ENCODE data around the gene MRTFA. TPM values are rescaled to one million over a fixed set of nuclear protein-coding genes. Genes with fewer than 3 reads are reported as not detected.

Gene MRTFA
- total RNA-seq, 1 donor from 2014 or later, result 52.8 TPM

DNA sequence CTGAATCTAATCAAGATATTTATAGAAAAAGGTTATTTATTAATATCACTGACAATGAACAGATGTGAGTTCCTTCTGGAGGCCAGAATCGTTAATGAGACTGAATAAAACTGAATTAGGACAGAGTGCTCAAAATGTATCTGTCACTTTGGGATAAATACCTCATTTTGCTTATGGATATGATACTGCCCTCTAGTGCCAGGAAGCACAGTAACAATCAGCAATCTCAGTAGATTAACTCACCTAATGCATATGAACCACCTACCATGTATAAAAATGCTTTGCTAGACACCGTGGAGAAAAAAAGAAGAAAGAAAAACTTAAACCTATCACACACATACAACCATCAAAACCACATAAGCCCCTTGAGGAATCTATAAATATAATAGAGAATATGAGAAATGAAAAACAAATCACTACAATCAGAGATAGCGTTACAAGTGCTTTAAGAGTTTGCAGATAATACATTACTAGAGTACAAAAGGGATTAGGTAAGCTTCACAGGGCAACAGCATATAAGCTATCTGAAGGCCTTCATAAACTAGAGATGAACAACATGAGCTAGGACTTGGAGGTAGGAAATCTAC is 148.8 kb downstream of the MRTFA start:
- no peak for DNase-seq (ENCODE audit: low read depth, low spot score)
- Mint-ChIP-seq H3K4me3 (no peak overlapping the region), H3K36me3 (ENCODE audit: low read depth) (no peaks in the 10 kb centered on the region), H3K27me3 (ENCODE audit: low read depth) (no peaks in the 10 kb centered on the region), H3K4me1 (peaks cover 14% of the 10 kb centered on the region), H3K9me3 (no peaks in the 10 kb centered on the region), H3K27ac (ENCODE audit: unreplicated experiment) (no peak overlapping the region)
- TF ChIP-seq, protein P1, sequence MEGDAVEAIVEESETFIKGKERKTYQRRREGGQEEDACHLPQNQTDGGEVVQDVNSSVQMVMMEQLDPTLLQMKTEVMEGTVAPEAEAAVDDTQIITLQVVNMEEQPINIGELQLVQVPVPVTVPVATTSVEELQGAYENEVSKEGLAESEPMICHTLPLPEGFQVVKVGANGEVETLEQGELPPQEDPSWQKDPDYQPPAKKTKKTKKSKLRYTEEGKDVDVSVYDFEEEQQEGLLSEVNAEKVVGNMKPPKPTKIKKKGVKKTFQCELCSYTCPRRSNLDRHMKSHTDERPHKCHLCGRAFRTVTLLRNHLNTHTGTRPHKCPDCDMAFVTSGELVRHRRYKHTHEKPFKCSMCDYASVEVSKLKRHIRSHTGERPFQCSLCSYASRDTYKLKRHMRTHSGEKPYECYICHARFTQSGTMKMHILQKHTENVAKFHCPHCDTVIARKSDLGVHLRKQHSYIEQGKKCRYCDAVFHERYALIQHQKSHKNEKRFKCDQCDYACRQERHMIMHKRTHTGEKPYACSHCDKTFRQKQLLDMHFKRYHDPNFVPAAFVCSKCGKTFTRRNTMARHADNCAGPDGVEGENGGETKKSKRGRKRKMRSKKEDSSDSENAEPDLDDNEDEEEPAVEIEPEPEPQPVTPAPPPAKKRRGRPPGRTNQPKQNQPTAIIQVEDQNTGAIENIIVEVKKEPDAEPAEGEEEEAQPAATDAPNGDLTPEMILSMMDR (conservative IDR thresholded peaks at IDR 0.05), result peak; percentile 77

DNA sequence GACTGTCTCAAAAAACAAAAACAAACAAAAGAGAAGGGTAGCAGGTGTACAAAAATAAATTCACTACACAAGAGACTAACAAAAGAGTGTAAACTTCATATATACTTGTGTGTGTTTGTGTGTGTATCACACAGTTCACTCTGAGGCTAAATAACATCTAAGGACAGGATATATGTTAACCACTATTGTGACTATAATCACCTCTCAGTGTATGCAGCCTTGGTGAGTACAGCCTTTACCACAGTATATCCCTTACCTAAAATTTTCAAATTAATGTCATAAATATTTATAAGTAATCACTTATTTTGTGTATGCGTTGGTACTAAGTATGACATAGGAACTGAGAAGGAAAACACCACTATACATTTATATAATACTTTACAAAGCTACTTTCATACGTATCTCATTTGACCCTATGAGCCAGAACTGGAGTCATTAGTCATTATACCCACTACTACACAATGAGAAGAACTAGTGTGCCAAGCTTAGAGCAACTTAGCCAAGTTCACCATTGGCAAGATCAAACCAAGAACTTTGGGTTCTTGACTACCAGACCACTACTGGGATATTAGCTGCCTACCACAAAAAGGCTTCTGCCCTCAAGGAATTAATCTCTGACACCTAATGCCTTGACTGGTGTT is 149.4 kb downstream of the MRTFA start:
- Mint-ChIP-seq H3K27ac (ENCODE audit: unreplicated experiment) (no peak overlapping the region), H3K9me3 (no peaks in the 10 kb centered on the region), H3K4me1 (peaks cover 9% of the 10 kb centered on the region), H3K4me3 (no peak overlapping the region), H3K36me3 (ENCODE audit: low read depth) (no peaks in the 10 kb centered on the region), H3K27me3 (ENCODE audit: low read depth) (no peaks in the 10 kb centered on the region)
- DNase-seq (ENCODE audit: low read depth, low spot score), result no peak
- TF ChIP-seq, protein P1 (conservative IDR thresholded peaks at IDR 0.05), result no peak

DNA sequence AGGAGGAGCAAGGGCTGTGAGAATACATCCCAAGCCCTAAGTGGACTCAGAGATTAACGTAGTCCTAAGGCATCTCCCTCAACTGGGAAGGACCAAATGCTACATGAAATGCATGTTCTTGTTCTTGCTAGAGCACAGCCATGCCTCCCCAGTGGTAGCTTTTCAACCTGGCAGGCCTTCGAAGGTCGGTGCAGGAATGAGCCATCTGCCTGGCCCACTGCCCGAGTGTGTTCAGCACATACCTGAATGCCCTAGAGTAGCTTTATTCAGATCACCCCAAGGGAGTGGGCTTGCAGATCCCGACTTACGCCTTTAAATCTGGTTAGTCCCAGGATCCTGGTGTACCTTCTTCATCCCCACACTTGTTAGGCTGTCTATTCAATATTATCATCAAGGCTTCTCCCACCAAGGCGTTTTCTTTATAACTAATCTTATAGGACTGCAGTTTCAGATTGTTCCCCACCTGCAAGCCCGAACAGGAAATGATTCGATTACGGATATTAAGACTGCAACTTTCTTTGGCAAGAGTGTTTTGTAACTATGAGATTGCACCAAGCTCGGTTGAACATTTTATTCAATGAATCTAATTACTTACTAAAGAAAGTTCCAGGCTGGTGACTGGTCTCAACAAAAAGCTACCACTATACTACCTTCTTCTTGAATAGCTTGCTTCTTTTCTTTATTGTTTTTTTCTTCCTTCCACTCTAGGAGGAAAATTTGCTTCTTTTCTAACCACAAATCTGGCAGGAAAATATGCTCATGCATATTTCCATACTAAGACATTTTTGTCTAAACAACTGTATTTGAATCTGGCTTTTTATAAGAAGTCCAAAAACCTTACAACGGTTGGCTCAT is 150.5 kb downstream of the MRTFA start:
- Mint-ChIP-seq H3K27me3 (ENCODE audit: low read depth) (no peaks in the 10 kb centered on the region), H3K4me1 (peaks cover 10% of the 10 kb centered on the region), H3K9me3 (no peaks in the 10 kb centered on the region), H3K27ac (ENCODE audit: unreplicated experiment) (no peak overlapping the region), H3K36me3 (ENCODE audit: low read depth) (no peaks in the 10 kb centered on the region), H3K4me3 (no peak overlapping the region)
- no peak for DNase-seq (ENCODE audit: low read depth, low spot score)
- TF ChIP-seq, protein P1 (conservative IDR thresholded peaks at IDR 0.05), result no peak

DNA sequence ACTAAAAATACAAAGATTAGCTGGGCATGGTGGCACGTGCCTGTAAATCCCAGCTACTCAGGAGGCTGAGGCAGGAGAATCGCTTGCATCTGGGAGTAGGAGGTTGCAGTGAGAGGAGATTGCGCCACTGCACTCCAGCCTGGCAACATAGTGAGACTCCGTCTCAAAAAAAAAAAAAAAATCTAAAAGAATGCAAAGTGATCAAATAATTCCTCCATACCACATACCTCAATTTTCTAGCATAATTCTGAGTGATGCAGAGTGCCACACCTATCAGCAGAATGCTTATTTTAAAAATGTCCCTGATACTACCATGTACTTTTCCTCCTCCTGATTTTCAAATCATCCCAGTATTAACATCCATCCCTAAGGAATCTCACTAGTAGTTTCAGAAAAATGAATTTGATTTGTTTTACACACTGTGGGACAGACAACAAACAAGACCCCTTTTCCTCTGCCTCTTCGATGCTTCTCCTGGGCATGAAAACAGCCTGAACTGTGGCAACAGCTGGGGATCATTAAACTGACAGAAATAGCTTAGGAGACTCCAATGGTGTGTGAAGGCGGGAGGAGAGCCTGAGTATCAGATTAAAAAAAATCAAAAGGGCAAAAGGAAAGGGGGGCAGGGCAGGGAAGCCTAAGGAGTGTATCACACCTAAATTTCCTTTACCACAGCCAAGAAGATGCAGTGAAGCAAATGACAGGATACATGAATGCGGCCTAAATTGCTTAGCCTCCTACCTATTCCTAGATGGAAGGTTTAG is 151.4 kb downstream of the MRTFA start:
- no peak overlapping the region for H3K27ac Mint-ChIP-seq (ENCODE audit: unreplicated experiment)
- no peak overlapping the region for H3K4me3 Mint-ChIP-seq
- H3K27me3 Mint-ChIP-seq (ENCODE audit: low read depth), result no peaks in the 10 kb centered on the region

DNA sequence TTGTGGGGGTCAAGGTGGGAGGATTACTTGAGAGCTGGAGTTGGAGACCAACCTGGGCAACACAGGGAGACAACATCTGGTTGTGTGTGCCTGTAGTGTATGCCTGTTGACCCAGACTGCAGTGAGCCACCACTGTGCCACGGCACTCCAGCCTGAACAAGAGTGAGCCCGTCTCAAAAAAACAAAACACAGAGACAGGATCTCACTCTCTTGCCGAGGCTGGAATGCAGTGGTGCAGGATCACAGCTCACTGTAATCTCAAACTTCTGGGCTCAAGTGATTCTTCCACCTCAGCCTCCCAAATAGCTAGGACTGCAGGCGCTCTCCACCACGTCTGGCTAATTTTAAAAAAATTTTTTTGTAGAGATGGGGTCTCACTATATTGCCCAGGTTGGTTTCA is 153.6 kb downstream of the MRTFA start:
- DNase-seq (ENCODE audit: low read depth, low spot score), result no peak
- H3K27ac Mint-ChIP-seq (ENCODE audit: unreplicated experiment), result no peak overlapping the region

More for the DNA sequence above, 151.4 kb downstream of the MRTFA start:
- no peaks in the 10 kb centered on the region for H3K9me3 Mint-ChIP-seq
- no peaks in the 10 kb centered on the region for H3K36me3 Mint-ChIP-seq (ENCODE audit: low read depth)
- peaks cover 12% of the 10 kb centered on the region for H3K4me1 Mint-ChIP-seq
- TF ChIP-seq, protein P1 (conservative IDR thresholded peaks at IDR 0.05), result no peak
- DNase-seq (ENCODE audit: low read depth, low spot score), result no peak

More for the DNA sequence above, 153.6 kb downstream of the MRTFA start:
- no peaks in the 10 kb centered on the region for H3K36me3 Mint-ChIP-seq (ENCODE audit: low read depth)
- H3K27me3 Mint-ChIP-seq (ENCODE audit: low read depth), result no peaks in the 10 kb centered on the region
- H3K4me3 Mint-ChIP-seq, result no peak overlapping the region
- peaks cover 21% of the 10 kb centered on the region for H3K4me1 Mint-ChIP-seq
- no peaks in the 10 kb centered on the region for H3K9me3 Mint-ChIP-seq
- TF ChIP-seq, protein P1 (conservative IDR thresholded peaks at IDR 0.05), result no peak

Data from neural crest cell (in vitro differentiated cells).